CD14-positive monocyte (primary cell): ENCODE data around the gene SULT1A2. TPM values are rescaled to one million over a fixed set of nuclear protein-coding genes. Genes with fewer than 3 reads are reported as not detected.

Experiments used
- DNase-seq, 3 donors: peaks; one replicate each; pipeline ENCODE4 v3.0.0-alpha.2; 2011 to 2022
- H2AFZ ChIP-seq: 2 replicates; pipeline ENCODE4 v1.6.0; 2012; ENCODE audit warnings: mild to moderate bottlenecking, low read depth, low read length, inconsistent platforms; ENCODE audit not compliant: insufficient read depth, poor library complexity, severe bottlenecking
- H3K27ac ChIP-seq, 2 donors: 1 replicate in 1 of 2; 2 replicates in 1 of 2; pipeline ENCODE4 v1.5.1; 2012 to 2013; ENCODE audit warnings: low read length in 2 of 2, control low read depth in 1 of 2, inconsistent platforms in 1 of 2, low read depth in 1 of 2, mild to moderate bottlenecking in 1 of 2
- H3K27me3 ChIP-seq, 2 donors: one replicate each; pipeline versions ENCODE4 v1.6.0 to v1.6.1; 2011 to 2013; ENCODE audit warnings: low read length in 2 of 2; ENCODE audit not compliant: control insufficient read depth in 2 of 2, insufficient read depth in 2 of 2
- H3K36me3 ChIP-seq, 2 donors: replicated peaks in 1 of 2; 1 replicate in 1 of 2; 2 replicates in 1 of 2; pipeline versions ENCODE4 v1.5.1 to v1.6.1; 2012 to 2013; ENCODE audit warnings: low read length in 2 of 2, control low read depth in 1 of 2, inconsistent platforms in 1 of 2, mild to moderate bottlenecking in 1 of 2; ENCODE audit not compliant: insufficient read depth in 2 of 2, control insufficient read depth in 1 of 2
- H3K4me1 ChIP-seq, 2 donors: 1 replicate in 1 of 2; 2 replicates in 1 of 2; pipeline versions ENCODE4 v1.5.1 to v1.6.1; 2012 to 2013; ENCODE audit warnings: low read length in 2 of 2, control low read depth in 1 of 2, inconsistent platforms in 1 of 2, mild to moderate bottlenecking in 1 of 2, moderate library complexity in 1 of 2; ENCODE audit not compliant: insufficient read depth in 2 of 2, control insufficient read depth in 1 of 2
- H3K4me2 ChIP-seq: replicated peaks from 2 replicates; pipeline ENCODE3; 2012; ENCODE audit warnings: low read length, moderate library complexity, mild to moderate bottlenecking; ENCODE audit not compliant: poor library complexity, severe bottlenecking; ENCODE audit errors: extremely low read depth
- H3K4me3 ChIP-seq, 3 experiments: fragments of 200-600 bp in 1 of 3; sonication (generic) in 1 of 3; replicated peaks in 1 of 3; 1 replicate in 2 of 3; 2 replicates in 1 of 3; pipeline ENCODE4 v1.5.1; 2011 to 2013; ENCODE audit warnings: low read length in 3 of 3, mild to moderate bottlenecking in 3 of 3, control low read depth in 2 of 3, low read depth in 2 of 3, inconsistent platforms in 1 of 3, moderate library complexity in 1 of 3
- H3K79me2 ChIP-seq: 2 replicates; pipeline ENCODE4 v1.6.0; 2012; ENCODE audit warnings: mild to moderate bottlenecking, control low read depth, inconsistent platforms, low read length, moderate library complexity; ENCODE audit not compliant: insufficient read depth
- H3K9ac ChIP-seq: 2 replicates; pipeline ENCODE4 v1.6.0; 2017; ENCODE audit warnings: low read length, mild to moderate bottlenecking; ENCODE audit not compliant: insufficient read depth, poor library complexity, severe bottlenecking
- H3K9me3 ChIP-seq, 2 donors: replicated peaks in 1 of 2; 1 replicate in 1 of 2; 2 replicates in 1 of 2; pipeline versions ENCODE4 v1.5.1 to v1.6.1; 2012 to 2013; ENCODE audit warnings: low read length in 2 of 2, control low read depth in 1 of 2; ENCODE audit not compliant: control insufficient read depth in 1 of 2, insufficient read depth in 1 of 2
- H4K20me1 ChIP-seq: 2 replicates; pipeline ENCODE4 v1.6.0; 2012; ENCODE audit warnings: mild to moderate bottlenecking, low read length, control low read depth, moderate library complexity; ENCODE audit not compliant: insufficient read depth
- H3K27ac Mint-ChIP-seq, 7 donors: one replicate each; pipeline ENCODE4 v1.8.0; 2020; ENCODE audit warnings: mild to moderate bottlenecking in 7 of 7, mixed read lengths in 7 of 7, moderate library complexity in 6 of 7, inconsistent platforms in 2 of 7
- H3K27me3 Mint-ChIP-seq, 3 donors: one replicate each; pipeline ENCODE4 v1.8.0; 2021 to 2022; ENCODE audit warnings: low read depth in 3 of 3, mild to moderate bottlenecking in 3 of 3, mixed read lengths in 3 of 3, moderate library complexity in 3 of 3, inconsistent platforms in 1 of 3
- H3K36me3 Mint-ChIP-seq, 2 donors: one replicate each; pipeline ENCODE4 v1.8.0; 2020; ENCODE audit warnings: mixed read lengths in 2 of 2, inconsistent platforms in 1 of 2, mild to moderate bottlenecking in 1 of 2
- H3K4me1 Mint-ChIP-seq: one replicate; pipeline ENCODE4 v1.8.0; 2020; ENCODE audit warnings: mild to moderate bottlenecking, mixed read lengths
- H3K4me3 Mint-ChIP-seq, 2 donors: one replicate each; pipeline ENCODE4 v1.8.0; 2020; ENCODE audit warnings: mild to moderate bottlenecking in 2 of 2, mixed read lengths in 2 of 2, moderate library complexity in 1 of 2
- H3K9me3 Mint-ChIP-seq, 7 donors: one replicate each; pipeline ENCODE4 v1.8.0; 2020 to 2022; ENCODE audit warnings: mixed read lengths in 7 of 7, mild to moderate bottlenecking in 6 of 7, moderate library complexity in 6 of 7, inconsistent platforms in 2 of 7
- WGBS: methylation state at CpG from one replicate; pipeline ENCODE4 v1.1.5; 2013; ENCODE audit warnings: missing lambda C conversion rate; ENCODE audit not compliant: insufficient coverage; 5-methylcytosine and 5-hydroxymethylcytosine counted together
- intact Hi-C, 2 donors: fragments of 100-400 bp; cut with micrococcal nuclease; formaldehyde crosslinking; loops; one replicate each; pipeline versions ENCODE4 v1.15.0 to v1.15.1; 2023
- polyA plus RNA-seq, 3 donors: library from polyadenylated mRNA; depleted of rRNA in 1 of 3; unstranded in 2 of 3; stranded (reverse) in 1 of 3; fragments of 300-500 nt in 2 of 3; fragments of >200 nt in 1 of 3; fragmentation: Illumina TruSeq in 2 of 3; gene quantifications; 1 replicate in 2 of 3; 2 replicates in 1 of 3; pipeline ENCODE4 v1.2.3, GENCODE V29; 2012 to 2021
- TF ChIP-seq, protein P1 (sequence below): fragments of 200-600 bp; IDR thresholded peaks from one replicate; pipeline ENCODE4 v1.8.0; 2022; ENCODE audit warnings: antibody characterized with exemption, mild to moderate bottlenecking

SULT1A2 gene
- polyA plus RNA-seq, 3 donors = 1.1 to 4.6 TPM; not detected in 1

DNA sequence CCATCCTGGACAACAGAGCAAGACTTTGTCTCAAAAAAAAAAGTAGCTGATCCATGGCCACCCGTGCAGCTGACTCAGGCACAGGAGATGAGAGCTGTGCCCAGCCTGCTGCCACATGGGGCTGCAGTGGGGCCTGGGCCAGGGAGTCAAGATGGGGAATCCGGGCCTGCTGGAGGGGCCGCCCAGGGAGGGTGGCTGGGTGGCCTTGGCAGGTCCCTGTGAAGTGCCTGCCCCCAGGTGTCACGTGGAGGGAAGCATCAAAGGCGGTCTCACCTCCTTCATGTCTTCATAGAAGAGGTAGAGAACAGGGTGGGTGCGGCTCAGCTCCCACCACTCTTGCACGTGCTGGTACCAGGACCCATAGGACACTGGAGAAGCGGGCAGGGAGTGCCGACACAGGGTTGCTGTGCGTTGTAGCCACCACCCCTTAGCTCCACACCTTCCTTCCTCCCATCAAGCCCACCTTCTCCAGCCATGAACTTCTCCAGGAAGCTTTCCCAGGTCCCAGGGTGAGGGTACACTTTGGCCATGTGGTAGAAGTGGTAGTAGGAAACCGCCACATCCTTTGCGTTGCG lies 3.8 kb downstream of the SULT1A2 start:
- H4K20me1 ChIP-seq = no peaks in the 10 kb centered on the region
- H3K27ac ChIP-seq = no peak overlapping the region
- Mint-ChIP-seq H3K36me3 (peaks cover 50 to 51% of the 10 kb centered on the region in 2 donors), H3K9me3 (no peaks in the 10 kb centered on the region), H3K4me3 (no peak overlapping the region), H3K4me1 (peaks cover 19% of the 10 kb centered on the region), H3K27me3 (peaks cover 0 to 4% (median 3%) of the 10 kb centered on the region in 3 donors), H3K27ac (no peak overlapping the region)
- H3K9ac ChIP-seq = no peak overlapping the region
- intact Hi-C loops = no loop called here
- H3K4me3 ChIP-seq = no peak overlapping the region
- H3K36me3 ChIP-seq = peaks cover 35 to 45% of the 10 kb centered on the region in 2 donors
- TF ChIP-seq, protein P1, sequence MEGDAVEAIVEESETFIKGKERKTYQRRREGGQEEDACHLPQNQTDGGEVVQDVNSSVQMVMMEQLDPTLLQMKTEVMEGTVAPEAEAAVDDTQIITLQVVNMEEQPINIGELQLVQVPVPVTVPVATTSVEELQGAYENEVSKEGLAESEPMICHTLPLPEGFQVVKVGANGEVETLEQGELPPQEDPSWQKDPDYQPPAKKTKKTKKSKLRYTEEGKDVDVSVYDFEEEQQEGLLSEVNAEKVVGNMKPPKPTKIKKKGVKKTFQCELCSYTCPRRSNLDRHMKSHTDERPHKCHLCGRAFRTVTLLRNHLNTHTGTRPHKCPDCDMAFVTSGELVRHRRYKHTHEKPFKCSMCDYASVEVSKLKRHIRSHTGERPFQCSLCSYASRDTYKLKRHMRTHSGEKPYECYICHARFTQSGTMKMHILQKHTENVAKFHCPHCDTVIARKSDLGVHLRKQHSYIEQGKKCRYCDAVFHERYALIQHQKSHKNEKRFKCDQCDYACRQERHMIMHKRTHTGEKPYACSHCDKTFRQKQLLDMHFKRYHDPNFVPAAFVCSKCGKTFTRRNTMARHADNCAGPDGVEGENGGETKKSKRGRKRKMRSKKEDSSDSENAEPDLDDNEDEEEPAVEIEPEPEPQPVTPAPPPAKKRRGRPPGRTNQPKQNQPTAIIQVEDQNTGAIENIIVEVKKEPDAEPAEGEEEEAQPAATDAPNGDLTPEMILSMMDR = no peak
- no peak overlapping the region for H3K4me2 ChIP-seq
- no peaks in the 10 kb centered on the region for H3K79me2 ChIP-seq
- H3K4me1 ChIP-seq = peaks cover 18 to 20% of the 10 kb centered on the region in 2 donors
- H3K9me3 ChIP-seq = no peaks in the 10 kb centered on the region
- 91% methylated on average over 11 of the region's 13 CpGs for WGBS
- H2AFZ ChIP-seq = no peak overlapping the region
- no peaks in the 10 kb centered on the region for H3K27me3 ChIP-seq
- DNase-seq = no peak

DNA sequence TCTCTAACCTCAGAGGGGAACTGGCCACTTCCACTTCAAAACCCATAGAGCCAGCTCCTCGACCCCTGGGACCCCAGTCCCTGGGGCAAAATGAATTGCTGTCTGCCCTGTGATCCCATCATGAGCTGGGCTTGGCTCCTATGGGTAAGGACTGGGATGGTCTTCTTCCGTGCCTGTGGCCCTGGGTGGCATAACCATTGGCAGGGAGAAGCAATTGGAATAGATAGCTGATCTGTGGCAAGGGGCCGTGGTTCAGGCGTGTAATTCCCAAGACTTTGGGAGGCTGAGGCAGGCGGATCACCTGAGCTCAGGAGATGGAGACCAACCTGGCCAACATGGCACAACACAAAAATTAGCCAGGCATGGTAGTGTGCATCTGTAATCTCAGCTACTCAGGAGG lies 4.3 kb downstream of the SULT1A2 start:
- Histone ChIP-seq H3K27me3 (no peaks in the 10 kb centered on the region), H3K4me1 (peaks cover 12 to 15% of the 10 kb centered on the region in 2 donors), H2AFZ (no peak overlapping the region), H3K27ac (no peak overlapping the region), H3K9ac (no peak overlapping the region), H4K20me1 (no peaks in the 10 kb centered on the region), H3K4me2 (no peak overlapping the region), H3K9me3 (no peaks in the 10 kb centered on the region), H3K79me2 (no peaks in the 10 kb centered on the region), H3K36me3 (peaks cover 36 to 51% of the 10 kb centered on the region in 2 donors), H3K4me3 (no peak overlapping the region)
- intact Hi-C loops = no loop called here
- WGBS = 90% methylated on average over 4 of the region's 5 CpGs
- H3K27ac Mint-ChIP-seq = no peak overlapping the region
- peaks cover 51 to 56% of the 10 kb centered on the region in 2 donors for H3K36me3 Mint-ChIP-seq
- no peak overlapping the region for H3K4me3 Mint-ChIP-seq
- H3K27me3 Mint-ChIP-seq = peaks cover 0 to 4% (median 3%) of the 10 kb centered on the region in 3 donors
- no peaks in the 10 kb centered on the region for H3K9me3 Mint-ChIP-seq
- TF ChIP-seq, protein P1 = no peak
- peaks cover 14% of the 10 kb centered on the region for H3K4me1 Mint-ChIP-seq
- DNase-seq = no peak
